Spleen (tissue), 11 donors: Measurements from ENCODE around the gene OSBPL10. TPM values are rescaled to one million over a fixed set of nuclear protein-coding genes. Genes with fewer than 3 reads are reported as not detected.

Source experiments
- DNase-seq: peaks from one replicate; pipeline ENCODE4 v3.0.0-alpha.2; 2020
- H3K27ac ChIP-seq, 8 donors: fragments of 200-600 bp; sonication (generic) in 7 of 8; 1 replicate in 4 of 8; 2 replicates in 4 of 8; pipeline versions ENCODE4 v1.5.0 to v1.8.0; 2016 to 2021; ENCODE audit warnings: inconsistent platforms in 4 of 8, mild to moderate bottlenecking in 4 of 8, moderate library complexity in 1 of 8
- H3K27me3 ChIP-seq, 7 donors: fragments of 200-600 bp; sonication (generic) in 6 of 7; replicated peaks in 1 of 7; 1 replicate in 4 of 7; 2 replicates in 3 of 7; pipeline versions ENCODE4 v1.5.0 to v1.8.0; 2016 to 2021; ENCODE audit warnings: inconsistent platforms in 3 of 7, mild to moderate bottlenecking in 1 of 7
- H3K36me3 ChIP-seq, 6 donors: fragments of 200-600 bp; sonication (generic) in 5 of 6; 1 replicate in 4 of 6; 2 replicates in 2 of 6; pipeline versions ENCODE4 v1.5.0 to v1.8.0; 2016 to 2021; ENCODE audit warnings: inconsistent platforms in 2 of 6
- H3K4me1 ChIP-seq, 6 donors: fragments of 200-600 bp; sonication (generic) in 5 of 6; 1 replicate in 3 of 6; 2 replicates in 3 of 6; pipeline versions ENCODE4 v1.5.0 to v1.8.0; 2016 to 2021; ENCODE audit warnings: inconsistent platforms in 3 of 6
- H3K4me3 ChIP-seq, 8 donors: fragments of 200-600 bp; sonication (generic) in 7 of 8; 1 replicate in 4 of 8; 2 replicates in 4 of 8; pipeline versions ENCODE4 v1.5.0 to v1.8.0; 2016 to 2021; ENCODE audit warnings: inconsistent platforms in 4 of 8, mild to moderate bottlenecking in 4 of 8, moderate library complexity in 2 of 8
- H3K9me3 ChIP-seq, 8 donors: fragments of 200-600 bp; sonication (generic) in 7 of 8; 1 replicate in 4 of 8; 2 replicates in 4 of 8; pipeline versions ENCODE4 v1.5.0 to v1.8.0; 2016 to 2021; ENCODE audit warnings: inconsistent platforms in 4 of 8
- POLR2A ChIP-seq, 3 donors: fragments of 450-650 bp; IDR thresholded peaks; one replicate each; pipeline ENCODE4 v1.5.1; 2017; ENCODE audit warnings: antibody characterized with exemption in 3 of 3, mild to moderate bottlenecking in 1 of 3
- POLR2AphosphoS5 ChIP-seq, 3 donors: sonication (generic); formaldehyde crosslinking; IDR thresholded peaks; one replicate each; pipeline ENCODE4 v1.5.1; 2017; ENCODE audit warnings: antibody characterized with exemption in 3 of 3
- WGBS, 5 donors: extraction: QIAGEN DNeasy Blood & Tissue Kit in 3 of 5; methylation state at CpG; one replicate each; pipeline versions ENCODE4 v1.1.5 to v1.1.7; 2013 to 2018; 5-methylcytosine and 5-hydroxymethylcytosine counted together
- intact Hi-C: fragments of 100-400 bp; cut with DNase I; formaldehyde crosslinking; loops from one replicate; pipeline ENCODE4 v1.15.0; 2023; ENCODE audit warnings: low total_unique reads
- polyA plus RNA-seq, 3 donors: library from polyadenylated mRNA; stranded (reverse); fragments of 200-250 nt; gene quantifications; one replicate each; pipeline ENCODE4 v1.2.1, GENCODE V29; 2013
- total RNA-seq, 7 donors: library from RNA; depleted of rRNA in 3 of 7; stranded (reverse); fragments of >200 nt in 3 of 7; fragmentation: NEBNext Ultra II Directional in 4 of 7; extraction: Animal tissue kit (Norgen Biotek cat#: 25700) in 4 of 7; gene quantifications; one replicate each; pipeline versions ENCODE4 v1.1.0 to v1.2.1, GENCODE V29; 2016 to 2021
- TF ChIP-seq, protein P1 (sequence below), 11 experiments: fragments of 200-600 bp in 7 of 11; fragments of 450-650 bp in 4 of 11; sonication (generic) in 4 of 11; IDR thresholded peaks in 8 of 11; conservative IDR thresholded peaks in 3 of 11; 1 replicate in 7 of 11; 2 replicates in 4 of 11; pipeline versions ENCODE4 v1.4.0 to v1.8.0; 2016 to 2021; ENCODE audit warnings: antibody characterized with exemption in 11 of 11, inconsistent platforms in 4 of 11, mild to moderate bottlenecking in 1 of 11
- donor health status: healthy with polysubstance abuse.
- donor health status: DM: no; HTN: no; CAD: no; lungs with moderate emphysema.
- donor health status: DM: no; HTN: no; CAD: no.
- donor health status: Bipolar disorder and iron deficiency.
- donor health status: healthy.
- donor health status: DM: no; HTN: no; CAD: no.
- donor health status: DM: yes; HTN: yes; CAD: no.

OSBPL10 gene
- total and polyA plus RNA-seq, 10 donors = 3.8 to 95.1 (median 56.5) TPM

DNA sequence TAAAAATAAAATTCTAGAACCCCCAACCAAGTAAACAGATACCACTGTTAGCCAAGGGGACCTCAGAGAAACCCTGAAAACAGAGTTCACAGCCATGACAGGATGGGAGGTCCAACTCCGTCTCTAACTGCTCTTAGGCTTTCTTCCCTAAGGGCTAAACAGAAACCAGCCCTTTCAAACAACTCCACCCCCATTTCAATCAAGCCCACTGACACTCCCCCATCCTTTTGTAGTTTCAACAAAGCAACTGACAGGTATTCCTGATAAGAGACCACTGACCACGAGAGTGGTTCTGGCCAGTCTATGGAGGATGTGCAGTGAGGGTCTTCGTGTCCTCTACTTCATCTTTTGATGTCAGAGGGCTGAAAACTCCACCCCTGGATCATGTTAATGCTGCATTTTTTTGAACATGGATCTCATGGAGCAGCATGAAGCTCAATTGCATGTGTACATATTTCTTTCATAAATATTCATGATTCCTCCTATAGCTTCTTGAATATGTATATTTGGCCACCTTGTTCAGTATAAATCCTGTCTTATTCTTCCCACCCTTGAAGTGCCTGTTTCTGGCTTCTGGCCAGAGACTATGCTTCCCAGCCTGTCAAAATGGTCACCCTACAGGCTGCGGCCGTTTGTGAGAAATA lies 222.6 kb downstream of the OSBPL10 start:
- WGBS, 5 donors = 87 to 91% (median 89%) methylated on average over 5 of the region's 5 CpGs
- no peaks in the 10 kb centered on the region for H3K36me3 ChIP-seq
- TF ChIP-seq, protein P1, sequence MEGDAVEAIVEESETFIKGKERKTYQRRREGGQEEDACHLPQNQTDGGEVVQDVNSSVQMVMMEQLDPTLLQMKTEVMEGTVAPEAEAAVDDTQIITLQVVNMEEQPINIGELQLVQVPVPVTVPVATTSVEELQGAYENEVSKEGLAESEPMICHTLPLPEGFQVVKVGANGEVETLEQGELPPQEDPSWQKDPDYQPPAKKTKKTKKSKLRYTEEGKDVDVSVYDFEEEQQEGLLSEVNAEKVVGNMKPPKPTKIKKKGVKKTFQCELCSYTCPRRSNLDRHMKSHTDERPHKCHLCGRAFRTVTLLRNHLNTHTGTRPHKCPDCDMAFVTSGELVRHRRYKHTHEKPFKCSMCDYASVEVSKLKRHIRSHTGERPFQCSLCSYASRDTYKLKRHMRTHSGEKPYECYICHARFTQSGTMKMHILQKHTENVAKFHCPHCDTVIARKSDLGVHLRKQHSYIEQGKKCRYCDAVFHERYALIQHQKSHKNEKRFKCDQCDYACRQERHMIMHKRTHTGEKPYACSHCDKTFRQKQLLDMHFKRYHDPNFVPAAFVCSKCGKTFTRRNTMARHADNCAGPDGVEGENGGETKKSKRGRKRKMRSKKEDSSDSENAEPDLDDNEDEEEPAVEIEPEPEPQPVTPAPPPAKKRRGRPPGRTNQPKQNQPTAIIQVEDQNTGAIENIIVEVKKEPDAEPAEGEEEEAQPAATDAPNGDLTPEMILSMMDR (IDR thresholded peaks at IDR 0.05 in 8 of 11, conservative IDR thresholded peaks at IDR 0.05 in 3 of 11) = no peak
- no peak for TF ChIP-seq POLR2A (IDR thresholded peaks at IDR 0.05)
- no peak for TF ChIP-seq POLR2AphosphoS5 (IDR thresholded peaks at IDR 0.05)
- no peaks in the 10 kb centered on the region for H3K27me3 ChIP-seq
- no peaks in the 10 kb centered on the region for H3K9me3 ChIP-seq
- no peak overlapping the region for H3K27ac ChIP-seq
- no peak for DNase-seq
- no peak overlapping the region for H3K4me3 ChIP-seq
- intact Hi-C loops = no loop called here
- peaks cover 0 to 32% (median 12%) of the 10 kb centered on the region in 6 donors for H3K4me1 ChIP-seq

DNA sequence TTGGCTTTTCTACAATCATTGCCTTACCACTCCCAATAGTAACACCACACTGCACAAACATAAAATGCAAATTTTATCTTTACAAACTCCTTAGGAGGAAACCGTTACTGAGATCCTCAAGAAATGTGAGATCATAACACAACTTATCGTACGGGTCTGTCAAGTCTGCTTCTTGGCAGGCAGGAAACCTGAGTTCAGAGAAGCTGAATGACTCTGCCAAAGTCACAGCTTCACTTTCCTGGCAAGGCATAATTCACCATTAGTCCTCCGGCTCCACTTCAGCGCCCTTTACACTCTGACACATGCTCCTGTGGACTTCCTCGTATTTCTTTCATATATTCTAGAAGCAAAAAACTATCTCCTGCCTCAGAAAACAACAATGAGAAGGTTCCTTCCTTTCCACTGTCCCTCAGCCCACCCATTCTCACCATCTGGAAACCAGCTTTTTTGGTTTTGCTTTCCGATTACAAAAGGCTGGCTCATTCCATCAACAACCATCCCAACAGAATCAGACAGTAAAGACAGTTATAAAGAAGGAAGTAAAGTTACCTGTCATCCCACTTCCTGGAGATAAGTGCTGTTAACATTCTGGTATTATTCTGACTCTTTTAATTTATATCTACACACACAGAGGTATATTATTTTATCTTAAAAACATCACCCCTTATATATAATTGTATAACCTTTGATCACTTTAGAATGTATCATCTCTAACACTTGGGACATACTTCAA lies 225.0 kb downstream of the OSBPL10 start:
- peak overlapping the region in 2 of 8 donors; percentile 4 to 34 for H3K27ac ChIP-seq
- no peaks in the 10 kb centered on the region for H3K9me3 ChIP-seq
- intact Hi-C loops = no loop called here
- TF ChIP-seq POLR2AphosphoS5 (IDR thresholded peaks at IDR 0.05) (no peak), POLR2A (IDR thresholded peaks at IDR 0.05) (no peak)
- TF ChIP-seq, protein P1 (IDR thresholded peaks at IDR 0.05 in 8 of 11, conservative IDR thresholded peaks at IDR 0.05 in 3 of 11) = no peak
- no peaks in the 10 kb centered on the region for H3K36me3 ChIP-seq
- DNase-seq = no peak
- 26 to 46% (median 42%) methylated on average over 7 of the region's 7 CpGs for WGBS, 5 donors
- H3K4me1 ChIP-seq = peaks cover 0 to 17% (median 10%) of the 10 kb centered on the region in 6 donors
- H3K4me3 ChIP-seq = no peak overlapping the region
- no peaks in the 10 kb centered on the region for H3K27me3 ChIP-seq

DNA sequence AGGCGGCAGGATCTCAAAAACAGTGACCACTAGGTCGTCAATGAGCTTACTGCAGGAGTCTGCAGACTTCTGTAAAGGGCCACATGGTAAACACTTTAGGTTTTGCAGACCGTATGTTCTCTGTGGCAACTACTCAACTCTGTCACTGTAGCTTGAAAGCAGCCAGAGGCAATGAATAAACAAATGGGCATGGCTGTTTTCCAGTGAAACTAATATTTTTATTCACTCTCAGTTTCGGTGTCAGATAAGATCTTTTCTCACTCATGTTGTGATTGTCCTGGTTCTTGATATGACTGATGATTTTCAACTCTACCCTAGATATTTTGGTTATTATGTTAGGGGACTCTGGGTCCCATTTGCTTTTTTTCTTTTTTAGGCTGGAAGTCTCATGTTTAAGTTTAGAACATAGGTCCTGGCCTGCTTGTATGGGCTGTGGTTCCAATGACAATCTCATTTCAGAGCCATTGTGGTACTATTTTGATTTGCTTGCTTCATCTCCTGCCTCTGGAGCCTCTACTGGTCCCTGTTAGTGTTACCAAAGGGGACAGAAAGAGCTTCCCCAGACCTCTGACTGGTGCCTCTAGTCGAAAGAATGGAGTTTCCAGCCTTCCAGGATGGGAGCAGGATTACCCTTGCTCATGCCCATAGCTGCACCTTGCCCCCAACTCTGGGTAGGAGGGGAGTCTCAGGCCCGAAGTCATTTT lies 226.3 kb downstream of the OSBPL10 start:
- Histone ChIP-seq H3K27ac (no peak overlapping the region), H3K9me3 (no peaks in the 10 kb centered on the region), H3K4me1 (peaks cover 0 to 17% (median 10%) of the 10 kb centered on the region in 6 donors), H3K36me3 (no peaks in the 10 kb centered on the region), H3K4me3 (no peak overlapping the region), H3K27me3 (no peaks in the 10 kb centered on the region)
- intact Hi-C loops = no loop called here
- 76 to 81% (median 78%) methylated on average over 6 of the region's 6 CpGs for WGBS, 5 donors
- TF ChIP-seq POLR2A (IDR thresholded peaks at IDR 0.05) (no peak), POLR2AphosphoS5 (IDR thresholded peaks at IDR 0.05) (no peak)
- no peak for DNase-seq

DNA sequence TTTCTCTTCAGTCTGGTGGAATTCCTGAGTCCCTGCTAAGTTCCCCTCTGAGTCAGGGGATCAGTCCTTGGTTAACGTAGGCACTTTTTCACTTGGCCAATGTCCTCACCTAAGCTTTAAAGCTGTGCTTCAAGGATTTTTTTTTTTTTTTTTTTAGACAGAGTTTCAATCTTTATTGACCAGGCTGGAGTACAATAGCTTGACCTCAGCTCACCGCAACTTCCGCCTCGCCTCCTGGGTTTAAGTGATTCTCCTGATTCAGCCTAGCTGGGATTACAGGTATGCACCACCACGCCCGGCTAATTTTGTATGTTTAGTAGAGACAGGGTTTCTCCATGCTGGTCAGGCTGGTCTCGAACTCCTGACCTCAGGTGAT lies 228.0 kb downstream of the OSBPL10 start:
- no peak overlapping the region for H3K27ac ChIP-seq
- H3K36me3 ChIP-seq = peaks cover 0 to 2% (median 0%) of the 10 kb centered on the region in 6 donors
- H3K4me3 ChIP-seq = no peak overlapping the region
- TF ChIP-seq POLR2A (IDR thresholded peaks at IDR 0.05) (no peak), POLR2AphosphoS5 (IDR thresholded peaks at IDR 0.05) (no peak)
- TF ChIP-seq, protein P1 (IDR thresholded peaks at IDR 0.05 in 8 of 11, conservative IDR thresholded peaks at IDR 0.05 in 3 of 11) = no peak
- no peak for DNase-seq
- H3K9me3 ChIP-seq = no peaks in the 10 kb centered on the region
- peaks cover 0 to 17% (median 10%) of the 10 kb centered on the region in 6 donors for H3K4me1 ChIP-seq
- H3K27me3 ChIP-seq = no peaks in the 10 kb centered on the region
- whole genome bisulfite sequencing, 5 donors = 96 to 99% (median 97%) methylated on average over 7 of the region's 7 CpGs
- intact Hi-C loops = no loop called here
